Hepatocyte (in vitro differentiated cells): ENCODE data around the gene SETD7.

Source experiments
- CTCF ChIP-seq: fragments of 200-600 bp; sonication (generic); IDR thresholded peaks from 2 replicates; pipeline ENCODE4 v1.5.1; 2016; ENCODE audit warnings: antibody characterized with exemption, mild to moderate bottlenecking; ENCODE audit not compliant: poor library complexity
- EZH2 ChIP-seq: fragments of 200-600 bp; sonication (generic); IDR thresholded peaks from 2 replicates; pipeline ENCODE4 v1.6.1; 2016; ENCODE audit warnings: antibody characterized with exemption, mild to moderate bottlenecking, borderline replicate concordance

DNA sequence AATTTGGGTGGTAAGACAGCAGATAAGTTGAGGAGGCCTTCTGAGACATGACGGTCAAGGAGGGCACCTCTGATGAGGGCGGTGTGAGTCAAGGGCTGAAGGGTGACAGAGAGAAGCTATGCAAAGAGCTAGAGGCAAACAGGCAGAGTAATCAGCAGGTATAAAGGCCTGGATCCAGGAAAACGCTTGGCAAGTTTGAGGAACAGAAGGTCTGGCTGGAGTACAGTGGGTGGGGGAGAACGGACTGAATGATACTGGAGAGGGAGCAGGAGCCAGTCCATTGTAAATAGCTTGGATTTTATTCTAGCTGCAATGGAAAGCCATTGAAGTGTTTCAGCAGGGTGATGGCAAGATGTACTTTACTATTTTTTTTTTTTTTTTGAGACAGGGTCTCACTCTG, 62.8 kb downstream of the SETD7 start:
- TF ChIP-seq CTCF (no peak), EZH2 (no peak)
